Stimulated activated CD4-positive, alpha-beta T cell treated with anti-CD3 and anti-CD28 coated beads, Interleukin-15, amount 100 ng/mL, for 48 hours (primary cell): Measurements from ENCODE around the gene IFITM1.
"Not testable (repeated sequence)": the region's sequence is repeated elsewhere in the genome, so short reads cannot be mapped to it uniquely, and the experiment has no call there.

Experiments used
- DNase-seq, 2 donors: peaks; one replicate each; pipeline ENCODE4 v3.0.0-alpha.2; 2020; ENCODE audit warnings: low read depth in 2 of 2

The IFITM1 gene

DNA sequence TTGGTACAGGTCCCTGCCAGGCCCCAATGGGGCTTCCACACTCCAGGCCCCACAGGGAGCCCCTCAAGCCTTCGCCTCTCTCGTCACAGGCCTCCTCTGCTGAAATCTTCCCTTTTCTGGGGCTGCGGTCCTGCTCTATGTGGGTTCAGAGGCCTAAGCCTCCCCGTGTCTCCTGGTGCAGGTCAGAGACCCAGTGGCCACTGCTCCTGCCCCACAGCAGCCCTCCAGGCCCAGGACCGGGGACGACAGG is 12.7 kb downstream of the IFITM1 start:
- DNase-seq = no peak

DNA sequence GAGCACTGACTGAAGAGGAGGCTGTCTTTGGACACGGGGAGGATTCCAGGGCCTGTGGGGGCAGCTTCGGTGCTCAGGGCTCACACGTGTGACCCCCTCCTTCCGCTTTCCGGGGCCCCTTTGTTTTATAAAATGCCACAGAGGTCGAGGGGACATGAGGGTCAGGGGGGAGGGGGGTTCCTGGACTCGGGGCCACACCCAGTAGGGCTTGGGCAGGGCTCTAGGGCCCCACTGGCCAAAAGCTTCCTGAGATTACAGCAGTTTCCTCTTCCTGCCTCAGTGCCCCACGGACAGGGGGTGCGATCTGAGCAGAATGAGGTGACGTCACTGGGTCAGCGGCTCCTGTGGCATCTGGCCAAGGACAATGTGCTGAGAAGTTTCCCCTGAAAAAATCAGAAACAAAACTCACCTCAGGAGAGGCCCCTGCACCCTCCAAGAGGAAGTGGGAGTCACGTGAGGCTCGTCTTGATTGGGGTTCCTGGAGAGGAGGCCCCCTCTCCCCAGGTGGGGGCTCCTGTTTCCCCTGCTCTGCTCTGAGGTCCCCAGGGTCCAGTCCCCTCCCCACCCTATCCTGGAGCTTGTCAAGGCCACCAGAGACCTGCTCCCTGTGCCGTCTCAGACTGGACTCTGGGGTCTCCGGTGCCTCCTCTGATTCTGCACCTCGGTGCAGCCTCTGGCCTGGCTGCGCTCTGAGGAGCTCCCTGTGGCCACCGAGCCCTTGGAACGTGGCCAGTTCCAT is 13.2 kb downstream of the IFITM1 start:
- peak in 1 of 2 donors; percentile 53 for DNase-seq

DNA sequence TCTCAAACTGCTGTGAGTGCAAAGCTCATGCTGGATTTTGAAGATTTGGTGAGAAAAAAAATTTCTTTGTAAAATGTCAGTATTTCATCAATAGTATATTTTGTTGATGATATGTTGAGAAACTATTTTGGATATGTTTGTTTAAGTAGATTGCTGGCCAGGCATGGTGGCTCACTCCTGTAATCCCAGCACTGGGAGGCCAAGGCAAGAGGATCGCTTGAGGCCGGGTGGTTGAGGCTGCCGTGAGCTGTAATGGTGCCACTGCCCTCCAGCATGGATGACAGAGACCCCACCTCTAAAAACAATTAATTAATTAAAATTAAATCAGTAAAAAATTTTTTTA is 13.7 kb downstream of the IFITM1 start:
- no peak for DNase-seq

DNA sequence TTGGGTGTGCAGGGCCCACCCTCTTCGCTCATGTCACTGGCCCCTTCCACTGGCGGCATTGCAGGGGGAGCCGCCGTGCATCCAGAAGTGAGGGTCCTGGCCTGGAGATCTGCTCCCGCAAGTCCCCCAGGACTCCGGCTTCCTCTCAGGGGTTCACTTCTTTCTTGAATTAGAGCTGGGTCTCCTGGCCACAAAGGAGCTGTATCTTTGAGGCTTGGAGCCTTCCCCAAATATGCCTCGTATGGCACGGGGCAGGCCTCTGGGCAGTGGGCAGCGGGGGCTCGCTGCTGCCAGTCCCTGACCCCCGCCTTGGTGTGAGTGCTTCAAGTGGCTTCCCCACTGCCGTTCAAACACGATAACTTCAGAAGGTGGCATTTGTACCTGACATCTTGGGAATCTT is 14.2 kb downstream of the IFITM1 start:
- no peak for DNase-seq

DNA sequence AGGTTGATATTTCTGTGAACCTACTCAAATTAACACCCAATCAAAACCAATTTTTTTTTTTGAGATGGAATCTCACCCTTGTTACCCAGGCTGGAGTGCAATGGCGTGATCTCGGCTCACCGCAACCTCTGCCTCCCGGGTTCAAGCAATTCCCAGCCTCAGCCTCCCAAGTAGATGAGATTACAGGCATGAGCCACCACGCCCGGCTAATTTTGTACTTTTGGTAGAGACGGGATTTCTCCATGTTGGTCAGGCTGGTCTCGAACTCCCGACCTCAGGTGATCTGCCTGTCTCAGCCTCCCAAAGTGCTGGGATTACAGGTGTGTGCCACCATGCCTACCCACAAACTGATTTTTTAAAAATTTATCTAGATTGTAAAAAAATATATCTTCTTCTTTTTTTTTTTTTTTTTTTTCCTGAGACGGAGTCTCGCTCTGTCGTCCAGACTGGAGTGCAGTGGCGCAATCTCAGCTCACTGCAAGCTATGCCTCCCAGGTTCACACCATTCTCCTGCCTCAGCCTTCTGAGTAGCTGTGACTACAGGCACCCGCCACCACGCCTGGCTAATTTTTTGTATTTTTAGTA is 14.8 kb downstream of the IFITM1 start:
- not testable (repeated sequence) for DNase-seq

DNA sequence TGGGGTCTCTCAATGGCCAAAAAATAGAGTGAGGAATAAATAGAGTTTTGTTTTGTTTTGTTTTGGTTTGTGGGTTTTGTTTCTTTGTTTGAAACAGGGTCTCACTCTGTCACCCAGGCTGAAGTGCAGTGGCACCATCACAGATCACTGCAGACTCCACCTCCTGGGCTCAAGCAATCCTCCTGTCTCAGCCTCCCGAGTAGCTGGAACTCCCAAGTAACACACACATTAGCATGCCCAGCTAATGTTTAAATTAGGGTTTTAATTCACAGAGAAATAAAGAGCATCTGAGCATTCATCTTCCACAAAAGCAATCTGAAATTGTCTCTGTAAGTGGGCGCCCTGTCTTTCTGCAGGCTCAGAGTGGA is 16.0 kb downstream of the IFITM1 start:
- no peak for DNase-seq

DNA sequence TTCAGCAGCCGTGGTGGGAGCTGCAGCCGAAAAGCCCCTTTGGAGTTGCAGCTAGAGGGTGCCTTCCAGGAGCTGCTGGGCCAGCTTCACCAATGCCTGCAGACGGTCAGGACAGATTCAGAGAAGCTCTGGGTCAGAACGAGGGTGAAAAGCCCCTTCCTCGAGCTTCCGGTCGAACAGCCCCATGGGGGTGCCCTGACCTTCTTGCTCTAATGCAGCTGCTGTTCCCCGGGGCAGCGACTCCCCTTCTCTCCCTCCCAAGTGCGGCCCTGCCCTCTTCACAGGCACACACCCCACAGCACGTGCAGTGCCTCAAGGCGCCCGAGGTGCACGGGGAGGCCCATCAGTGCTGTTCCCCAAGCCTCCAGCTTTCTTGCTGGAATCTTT is 16.5 kb downstream of the IFITM1 start:
- no peak for DNase-seq

DNA sequence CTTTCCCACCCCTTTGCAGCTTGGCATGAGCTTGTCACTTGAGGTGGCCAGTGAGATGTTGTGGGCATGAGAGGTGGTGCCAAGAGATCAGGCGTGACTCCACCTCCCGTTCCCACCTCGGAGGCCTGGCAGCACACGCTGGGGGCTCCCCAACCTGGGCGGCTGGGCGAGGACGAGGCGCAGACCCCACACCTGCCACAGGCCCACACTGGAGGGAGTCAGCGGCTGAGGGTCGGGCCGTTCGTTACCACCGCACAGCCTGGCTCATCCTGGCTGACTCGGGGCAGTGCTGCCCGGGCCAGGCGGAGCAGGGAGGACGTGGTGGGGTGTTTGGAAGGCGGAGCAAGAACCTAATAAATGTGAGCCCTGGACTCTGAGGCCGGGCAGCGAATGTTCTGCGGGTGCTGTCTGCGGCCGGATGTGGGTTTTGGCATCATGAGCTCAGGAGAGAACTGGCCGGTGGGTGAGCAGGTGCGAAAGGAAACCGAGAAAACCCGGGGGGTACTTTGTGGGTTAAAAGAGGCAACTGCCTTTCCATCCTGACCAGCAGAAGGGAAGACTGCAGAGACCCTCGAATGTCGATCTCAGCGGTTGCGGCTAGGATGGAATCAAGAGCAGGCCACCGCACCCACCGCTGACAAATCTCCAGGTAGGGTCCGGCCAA is 17.0 kb downstream of the IFITM1 start:
- no peak for DNase-seq

DNA sequence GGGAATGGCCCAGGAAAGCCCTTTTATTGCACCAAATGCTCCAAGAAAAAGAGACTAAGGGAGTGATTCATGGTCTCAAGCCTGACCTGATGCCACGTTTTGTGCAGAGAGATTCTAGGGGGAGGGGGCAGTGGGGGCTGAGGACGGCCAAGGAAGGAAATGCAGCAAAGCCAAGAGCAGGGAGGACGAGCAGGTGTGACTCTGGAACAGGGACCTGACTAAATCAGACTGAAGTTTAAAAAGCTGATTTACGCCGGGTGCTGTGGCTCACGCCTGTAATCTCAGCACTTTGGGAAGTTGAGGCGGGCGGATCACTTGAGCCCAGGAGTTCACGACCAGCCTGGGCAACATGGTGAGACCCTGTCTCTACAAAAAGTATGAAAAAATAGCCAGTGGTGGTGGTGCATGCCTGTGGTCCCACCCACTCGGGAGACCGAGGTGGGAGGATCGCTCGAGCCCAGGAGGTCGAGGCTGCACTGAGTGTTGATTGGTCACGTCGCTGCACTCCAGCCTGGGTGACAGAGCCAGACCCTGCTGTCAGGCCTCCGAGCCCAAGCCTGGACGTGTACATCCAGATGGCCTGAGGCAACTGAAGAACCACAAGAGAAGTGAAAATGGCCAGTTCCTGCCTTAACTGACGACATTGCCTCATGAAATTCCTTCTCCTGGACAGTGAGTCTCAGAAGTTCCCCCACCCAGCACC is 17.7 kb downstream of the IFITM1 start:
- no peak for DNase-seq

DNA sequence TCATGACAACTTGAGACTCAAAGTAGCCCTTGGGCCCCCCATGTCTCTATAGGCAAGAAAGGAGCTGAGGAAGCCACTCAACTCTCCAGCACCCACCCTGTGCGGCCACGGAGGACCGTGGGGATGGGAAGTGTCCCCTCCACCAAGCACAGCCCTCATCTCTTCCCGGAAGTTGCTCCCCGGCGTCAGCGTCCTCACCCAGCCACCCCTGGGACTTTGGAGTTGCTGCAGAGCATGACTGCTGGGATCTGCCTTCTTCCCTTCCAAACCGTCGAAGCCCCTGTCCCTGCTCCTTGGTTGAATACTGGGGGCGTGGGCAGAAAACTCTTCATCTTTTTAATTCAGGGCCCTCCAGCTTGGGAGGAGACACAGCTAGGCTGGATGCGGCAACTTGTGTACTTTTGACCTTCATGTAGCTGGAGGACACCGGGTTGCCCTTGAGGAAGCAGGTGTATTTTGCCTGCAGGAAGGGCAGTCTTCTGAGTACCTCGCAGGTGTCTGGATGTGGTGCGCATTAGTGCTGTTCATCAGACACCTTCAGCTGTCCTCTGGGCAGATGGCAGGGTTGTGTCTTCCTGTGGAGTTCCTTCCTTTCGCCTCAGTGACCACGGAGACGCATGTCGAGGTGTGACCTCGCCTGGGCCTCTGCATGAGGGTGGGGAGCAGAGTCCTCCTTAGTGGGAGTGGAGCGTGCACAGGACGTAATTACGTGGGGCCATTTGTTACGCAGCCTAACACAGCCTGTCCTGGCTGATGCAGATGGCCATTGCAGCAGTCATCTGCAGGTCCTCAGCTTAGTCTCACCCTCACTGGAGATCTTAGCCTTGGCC is 19.0 kb downstream of the IFITM1 start:
- no peak for DNase-seq

DNA sequence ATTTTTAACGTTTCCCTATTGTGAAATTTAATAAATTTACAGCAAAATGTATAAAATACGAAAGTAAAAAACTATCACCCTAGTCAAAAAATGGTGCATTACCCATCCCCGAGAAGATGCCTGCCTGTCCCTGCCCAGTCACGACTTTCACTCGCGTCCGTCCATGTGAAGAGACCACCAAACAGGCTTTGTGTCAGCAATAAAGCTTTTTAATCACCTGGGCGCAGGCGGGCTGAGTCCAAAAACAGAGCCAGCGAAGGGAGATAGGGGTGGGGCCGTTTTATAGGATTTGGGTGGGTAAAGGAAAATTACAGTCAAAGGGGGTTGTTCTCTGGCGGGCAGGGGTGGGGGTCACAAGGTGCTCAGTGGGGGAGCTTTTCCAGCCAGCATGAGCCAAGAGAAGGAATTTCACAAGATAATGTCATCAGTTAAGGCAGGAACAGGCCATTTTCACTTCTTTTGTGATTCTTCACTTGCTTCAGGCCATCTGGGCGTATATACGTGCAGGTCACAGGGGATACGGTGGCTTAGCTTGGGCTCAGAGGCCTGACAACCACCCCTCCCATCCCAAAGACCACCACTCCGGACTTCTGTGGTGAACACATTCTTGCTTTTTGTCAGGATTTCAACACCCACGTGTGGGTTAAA is 19.9 kb downstream of the IFITM1 start:
- DNase-seq = not testable (repeated sequence)

DNA sequence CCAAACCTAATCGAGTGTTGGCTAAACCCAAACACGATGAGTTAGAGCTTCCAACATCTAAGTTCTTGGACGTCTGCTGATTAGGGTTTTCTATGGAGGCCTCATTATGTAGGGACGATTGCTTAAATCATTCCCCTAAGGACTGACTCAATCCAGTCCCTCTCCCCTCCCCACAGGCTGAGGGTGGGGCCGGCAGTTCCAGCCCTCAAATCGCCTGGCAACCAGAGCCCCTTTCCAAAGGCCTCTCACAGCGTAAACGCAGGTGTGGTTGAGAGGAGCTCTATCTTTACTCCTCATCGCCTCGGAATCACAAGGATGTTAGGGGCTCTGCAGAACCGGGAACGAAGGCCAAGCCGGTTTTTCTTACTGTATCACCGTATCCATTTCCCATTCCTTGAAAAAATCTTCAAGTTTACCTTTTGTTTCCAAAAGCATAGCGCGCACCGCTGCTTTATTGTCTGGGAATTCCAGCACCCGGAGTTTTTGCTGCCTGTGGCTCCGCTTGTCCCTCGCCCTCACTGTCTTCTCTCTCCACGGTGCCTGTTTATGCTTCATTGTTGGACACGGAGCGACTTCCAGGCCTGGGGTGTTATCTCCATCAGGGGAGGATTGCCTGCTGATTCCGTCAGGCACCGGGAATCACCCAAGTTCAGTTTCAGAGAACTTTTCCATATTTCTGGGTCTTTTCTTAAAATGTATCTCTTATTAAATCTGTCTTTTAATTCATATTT is 20.6 kb downstream of the IFITM1 start:
- DNase-seq = no peak

DNA sequence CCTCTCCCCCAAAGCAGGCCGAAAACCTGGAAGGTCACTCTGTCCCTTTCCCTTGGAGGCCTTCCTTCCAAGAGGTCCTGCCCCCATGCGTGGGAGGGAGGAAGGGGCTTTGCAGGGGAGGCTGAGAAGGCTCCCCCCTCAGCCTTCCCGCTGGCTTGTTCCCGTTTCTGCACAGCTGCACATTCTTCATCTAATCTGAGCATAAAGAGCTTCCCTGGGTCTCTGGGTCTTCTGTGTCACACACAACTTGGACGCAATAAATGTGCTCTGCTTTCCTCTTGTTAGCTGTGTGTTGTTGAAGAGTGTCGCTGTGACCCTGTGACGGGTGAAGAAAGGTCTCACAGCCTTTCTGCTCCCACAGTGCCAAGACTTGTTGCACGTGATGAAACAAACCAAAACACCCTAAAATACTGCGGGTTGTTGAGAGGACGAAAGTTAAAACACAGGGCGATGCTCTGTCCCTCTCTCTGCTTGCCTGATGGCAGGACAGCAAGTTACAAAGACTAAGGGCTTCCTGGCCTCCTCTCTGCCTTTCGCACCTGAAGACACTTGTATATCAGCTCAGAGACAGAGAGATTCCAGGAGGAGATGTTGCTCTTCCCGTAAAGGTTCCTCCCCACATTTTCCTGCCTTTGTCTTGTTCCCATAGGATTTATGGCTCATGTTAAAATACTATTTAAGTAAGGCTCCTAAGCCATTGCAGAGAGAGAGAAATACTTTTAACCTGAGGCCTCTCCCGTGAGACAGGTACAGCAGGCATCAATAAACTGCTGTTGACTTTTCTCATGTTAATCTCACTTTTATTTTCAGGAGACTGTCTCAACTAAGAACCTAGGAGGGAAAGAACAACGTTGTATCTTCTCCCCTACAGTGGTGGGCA is 22.2 kb downstream of the IFITM1 start:
- no peak for DNase-seq

DNA sequence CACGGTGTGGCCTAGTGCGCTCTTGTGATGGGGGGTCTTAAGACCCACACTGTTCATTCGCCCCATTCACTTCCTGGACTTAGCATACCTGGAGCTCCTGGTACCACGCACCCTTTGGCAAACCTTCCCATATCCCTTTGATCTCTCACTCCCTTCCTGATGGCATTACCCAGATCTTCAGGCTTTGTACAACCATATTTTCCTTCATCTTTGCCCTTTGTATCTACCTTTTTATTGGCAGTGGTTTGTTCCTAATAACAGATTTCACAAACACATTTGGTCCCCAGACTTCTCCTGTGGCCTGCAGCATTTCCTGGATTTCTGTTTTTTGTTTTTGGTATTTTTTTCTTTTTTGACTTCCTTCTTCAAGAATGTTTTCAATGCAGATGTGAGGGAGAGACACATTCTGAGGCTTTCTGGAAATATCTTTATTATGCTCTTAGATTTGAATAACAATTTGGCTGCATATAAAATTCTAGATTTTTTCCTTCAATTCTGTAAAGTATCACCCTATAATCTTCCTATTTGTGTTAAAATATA is 22.9 kb downstream of the IFITM1 start:
- DNase-seq = no peak

DNA sequence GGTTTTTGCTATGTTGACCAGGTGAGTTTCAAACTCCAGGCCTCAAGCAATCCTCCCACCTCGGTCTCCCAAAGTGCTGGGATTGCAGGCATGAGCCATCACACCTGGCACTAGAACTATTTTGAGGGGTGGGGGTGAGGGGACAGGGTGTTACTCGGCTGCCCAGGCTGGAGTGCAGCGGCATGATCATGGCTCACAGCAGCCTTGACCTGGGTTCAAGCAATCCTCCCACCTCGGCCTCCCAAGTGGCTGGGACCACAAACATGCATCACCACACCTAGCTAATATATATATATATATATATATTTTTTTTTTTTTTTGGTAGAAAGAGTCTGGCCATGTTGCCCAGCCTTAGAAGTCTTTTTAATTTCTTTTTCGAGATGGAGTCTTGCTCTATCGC is 23.9 kb downstream of the IFITM1 start:
- DNase-seq = no peak

DNA sequence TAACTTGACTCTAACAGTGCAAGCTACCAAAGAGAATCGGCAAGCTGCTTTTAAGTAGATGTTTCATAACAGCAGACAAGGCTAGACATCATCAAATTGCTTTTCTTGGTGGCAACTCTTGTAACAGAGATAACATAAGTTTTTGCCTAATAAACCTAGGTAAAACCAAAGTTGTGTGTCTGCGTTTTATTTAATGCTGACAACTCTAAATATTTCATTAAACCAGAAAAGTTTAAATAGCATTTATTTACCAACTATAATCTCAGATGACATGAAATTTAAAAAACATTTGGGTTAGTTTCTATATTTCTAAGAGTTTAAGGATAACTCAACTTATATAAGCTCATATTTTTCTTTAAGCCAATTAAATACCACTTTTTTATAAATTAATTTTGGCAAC is 26.1 kb downstream of the IFITM1 start:
- DNase-seq = no peak

DNA sequence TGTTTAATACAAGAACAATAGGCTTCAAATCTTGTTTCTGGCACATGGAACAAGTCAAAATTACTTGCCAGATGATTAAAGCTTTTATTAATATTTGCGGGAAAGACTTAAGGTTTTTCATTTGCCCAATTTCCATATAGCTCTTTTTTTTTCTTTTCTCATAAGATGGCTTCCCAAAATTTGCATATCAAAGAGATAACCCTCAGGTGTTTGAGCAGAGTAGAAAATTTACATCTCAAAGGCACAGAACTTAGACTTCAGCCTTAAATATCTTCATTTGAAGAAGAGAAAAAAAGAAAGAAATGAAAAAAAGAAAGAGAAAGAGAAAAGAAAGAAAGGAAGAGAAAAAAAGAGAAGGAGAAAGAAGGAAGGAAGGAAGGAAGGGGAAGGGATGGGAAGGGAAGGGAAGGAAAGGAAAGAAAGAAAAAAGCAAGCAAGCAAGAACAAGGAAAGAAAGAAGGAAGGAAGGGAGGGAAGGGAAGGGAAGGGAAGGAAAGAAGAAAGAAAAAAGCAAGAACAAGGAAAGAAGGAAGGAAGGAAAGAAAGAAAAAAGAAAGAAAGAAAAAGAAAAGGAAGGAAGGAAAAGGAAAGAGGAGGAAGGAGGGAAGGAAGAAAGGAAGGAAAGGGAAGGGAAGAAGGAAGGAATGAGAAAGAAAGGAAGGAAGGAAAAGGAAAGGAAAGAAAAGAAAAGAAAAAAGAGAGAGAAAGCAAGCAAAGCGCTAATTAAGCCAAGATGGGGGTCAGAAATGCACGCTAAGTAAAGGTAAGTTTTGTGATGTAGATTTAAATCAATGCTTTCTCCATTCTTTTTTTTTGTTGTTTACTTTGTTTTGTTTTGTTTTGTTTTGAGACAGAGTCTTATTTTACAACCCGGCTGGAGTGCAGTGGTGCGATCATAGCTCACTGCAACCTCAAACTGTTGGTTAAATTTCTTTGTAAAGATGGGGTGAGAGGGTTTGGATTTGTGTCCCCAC is 27.0 kb downstream of the IFITM1 start:
- DNase-seq = no peak

DNA sequence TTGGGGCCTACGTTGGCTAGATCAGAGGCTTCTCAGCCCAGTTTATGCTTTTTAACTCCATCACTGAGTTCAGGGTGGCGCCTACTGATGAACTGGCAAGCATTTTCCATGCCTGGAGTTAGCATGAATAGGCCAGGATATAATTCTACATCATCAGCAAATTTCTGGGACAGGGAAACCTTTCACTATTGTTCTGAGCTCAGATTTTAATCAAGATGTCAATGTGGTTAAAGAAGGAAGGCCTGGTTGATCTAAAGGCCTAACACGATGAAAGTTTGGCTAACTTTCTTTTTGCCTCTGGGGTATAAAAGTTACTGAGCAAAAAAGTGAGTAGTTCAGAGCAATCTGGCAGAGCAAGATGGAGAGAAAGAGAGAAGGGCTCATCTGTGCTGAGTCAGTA is 28.5 kb downstream of the IFITM1 start:
- DNase-seq = no peak
